Stimulated activated CD8-positive, alpha-beta memory T cell treated with anti-CD3 and anti-CD28 coated beads, Interleukin-7, amount 100 ng/mL, for 24 hours (primary cell): ENCODE data around the gene TMEM63B.

Source experiments
- DNase-seq: peaks from one replicate; pipeline ENCODE4 v3.0.0-alpha.2; 2020; ENCODE audit warnings: low read depth

Gene TMEM63B

GRCh38 chr6:44117397-44118128 lies 9.8 kb upstream of the TMEM63B start:
- no peak for DNase-seq

GRCh38 chr6:44119704-44120262 lies 7.6 kb upstream of the TMEM63B start:
- DNase-seq = no peak

- no peak for DNase-seq
These were observed 6.5 kb upstream of the TMEM63B start for GRCh38 chr6:44120692-44121443.

- DNase-seq = no peak
These were observed 4.6 kb upstream of the TMEM63B start for GRCh38 chr6:44122801-44123200.

- DNase-seq = no peak
These were observed 3.8 kb upstream of the TMEM63B start for GRCh38 chr6:44123544-44123943.

- DNase-seq = peak; percentile 64
These were observed 819 bp upstream of the TMEM63B start for GRCh38 chr6:44126320-44127149.

GRCh38 chr6:44128020-44128917 lies 915 bp downstream of the TMEM63B start:
- no peak for DNase-seq

- DNase-seq = no peak
These were observed 2.5 kb downstream of the TMEM63B start for GRCh38 chr6:44129841-44130322.

GRCh38 chr6:44131892-44132291 lies 4.5 kb downstream of the TMEM63B start:
- DNase-seq = no peak

- no peak for DNase-seq
These were observed 5.1 kb downstream of the TMEM63B start for GRCh38 chr6:44132476-44132875.

GRCh38 chr6:44133003-44133931 lies 5.9 kb downstream of the TMEM63B start:
- DNase-seq = no peak

GRCh38 chr6:44133981-44134711 lies 6.8 kb downstream of the TMEM63B start:
- no peak for DNase-seq

- no peak for DNase-seq
These were observed 7.9 kb downstream of the TMEM63B start for GRCh38 chr6:44135173-44135758.

- DNase-seq = no peak
These were observed 8.5 kb downstream of the TMEM63B start for GRCh38 chr6:44135875-44136274.

- no peak for DNase-seq
These were observed 11.5 kb downstream of the TMEM63B start for GRCh38 chr6:44138717-44139350.

- DNase-seq = no peak
These were observed 12.0 kb downstream of the TMEM63B start for GRCh38 chr6:44139351-44139743.

GRCh38 chr6:44142835-44143234 lies 15.5 kb downstream of the TMEM63B start:
- no peak for DNase-seq

GRCh38 chr6:44143731-44144130 lies 16.4 kb downstream of the TMEM63B start:
- DNase-seq = no peak
